Smooth muscle cell (in vitro differentiated cells): Measurements from ENCODE around the gene SPIRE1. TPM values are rescaled to one million over a fixed set of nuclear protein-coding genes. Genes with fewer than 3 reads are reported as not detected.

Experiments
- DNase-seq: peaks from one replicate; lab custom pipeline; 2025; ENCODE audit not compliant: unreplicated experiment; lab: John Stamatoyannopoulos, UW
- H2AFZ ChIP-seq: fragments of 200-600 bp; sonication (generic); 2 replicates; pipeline ENCODE4 v1.6.0; 2016; ENCODE audit warnings: antibody characterized with exemption, low read depth, mild to moderate bottlenecking
- H3F3A ChIP-seq: fragments of 200-600 bp; sonication (generic); 2 replicates; pipeline ENCODE4 v1.6.0; 2017; ENCODE audit warnings: antibody characterized with exemption, low read depth
- H3K27ac ChIP-seq: fragments of 200-600 bp; sonication (generic); 2 replicates; pipeline ENCODE4 v1.5.1; 2016; ENCODE audit warnings: low read depth, mild to moderate bottlenecking
- H3K27me3 ChIP-seq: fragments of 200-600 bp; sonication (generic); 2 replicates; pipeline ENCODE4 v1.6.1; 2016; ENCODE audit warnings: low read depth, mild to moderate bottlenecking
- H3K36me3 ChIP-seq: fragments of 200-600 bp; sonication (generic); 2 replicates; pipeline ENCODE4 v1.5.1; 2016; ENCODE audit warnings: low read depth
- H3K4me1 ChIP-seq: fragments of 200-600 bp; sonication (generic); 2 replicates; pipeline ENCODE4 v1.5.1; 2016; ENCODE audit warnings: low read depth
- H3K4me2 ChIP-seq: fragments of 200-600 bp; sonication (generic); 2 replicates; pipeline ENCODE4 v1.6.0; 2016; ENCODE audit warnings: mild to moderate bottlenecking
- H3K4me3 ChIP-seq: fragments of 200-600 bp; sonication (generic); 2 replicates; pipeline ENCODE4 v1.5.1; 2016; ENCODE audit warnings: mild to moderate bottlenecking
- H3K79me2 ChIP-seq: fragments of 200-600 bp; sonication (generic); 2 replicates; pipeline ENCODE4 v1.6.0; 2016; ENCODE audit warnings: low read depth, mild to moderate bottlenecking
- H3K9ac ChIP-seq: fragments of 200-600 bp; sonication (generic); 2 replicates; pipeline ENCODE4 v1.6.0; 2016; ENCODE audit warnings: low read depth
- H3K9me3 ChIP-seq: fragments of 200-600 bp; sonication (generic); replicated peaks from 2 replicates; pipeline ENCODE4 v1.5.1; 2016; ENCODE audit warnings: low read depth
- H4K20me1 ChIP-seq: fragments of 200-600 bp; sonication (generic); 2 replicates; pipeline ENCODE4 v1.6.0; 2016; ENCODE audit warnings: low read depth
- CTCF ChIP-seq: fragments of 200-600 bp; sonication (generic); IDR thresholded peaks from 2 replicates; pipeline ENCODE4 v1.5.1; 2017; ENCODE audit warnings: borderline replicate concordance, mild to moderate bottlenecking, antibody characterized with exemption; ENCODE audit not compliant: insufficient read depth, poor library complexity, severe bottlenecking
- WGBS: methylation state at CpG from one replicate; pipeline ENCODE4 v1.1.7; 2016; ENCODE audit warnings: low lambda C conversion rate; 5-methylcytosine and 5-hydroxymethylcytosine counted together
- polyA plus RNA-seq: library from polyadenylated mRNA; unstranded; fragments of >200 nt; fragmentation: Nextera tagmentation; extraction: Ambion mirVana; gene quantifications from 2 replicates; pipeline ENCODE4 v1.2.1, GENCODE V29; 2016
- total RNA-seq: library from RNA; depleted of rRNA; stranded (reverse); fragments of >200 nt; gene quantifications from 2 replicates; pipeline ENCODE4 v1.2.3, GENCODE V29; 2014

SPIRE1 gene
- total and polyA plus RNA-seq, 2 experiments from 2014 or later, result 12.6 to 18.1 TPM

- DNase-seq, result no peak
- WGBS, result 85% methylated on average over 10 of the region's 10 CpGs
- Histone ChIP-seq H3K27ac (no peak overlapping the region), H3F3A (no peaks in the 10 kb centered on the region), H2AFZ (no peak overlapping the region), H3K4me1 (no peaks in the 10 kb centered on the region), H3K4me2 (no peak overlapping the region), H3K79me2 (no peaks in the 10 kb centered on the region), H3K9ac (no peak overlapping the region), H3K27me3 (no peaks in the 10 kb centered on the region), H3K36me3 (no peaks in the 10 kb centered on the region), H4K20me1 (no peaks in the 10 kb centered on the region), H3K4me3 (no peak overlapping the region), H3K9me3 (no peaks in the 10 kb centered on the region)
- no peak for TF ChIP-seq CTCF
Measured at GRCh38 chr18:12438257-12438656, 219.7 kb downstream of the SPIRE1 start.

- H4K20me1 ChIP-seq, result no peaks in the 10 kb centered on the region
- H3K4me1 ChIP-seq, result no peaks in the 10 kb centered on the region
- no peak for DNase-seq
- H3K4me2 ChIP-seq, result no peak overlapping the region
- H3K9ac ChIP-seq, result no peak overlapping the region
- no peaks in the 10 kb centered on the region for H3F3A ChIP-seq
- no peak overlapping the region for H2AFZ ChIP-seq
- no peaks in the 10 kb centered on the region for H3K79me2 ChIP-seq
- no peaks in the 10 kb centered on the region for H3K27me3 ChIP-seq
- no peak overlapping the region for H3K27ac ChIP-seq
- H3K4me3 ChIP-seq, result no peak overlapping the region
- H3K9me3 ChIP-seq, result no peaks in the 10 kb centered on the region
- TF ChIP-seq CTCF, result no peak
- H3K36me3 ChIP-seq, result no peaks in the 10 kb centered on the region
- 92% methylated on average over 8 of the region's 8 CpGs for WGBS
Measured at GRCh38 chr18:12435867-12436266, 222.0 kb downstream of the SPIRE1 start.

DNA sequence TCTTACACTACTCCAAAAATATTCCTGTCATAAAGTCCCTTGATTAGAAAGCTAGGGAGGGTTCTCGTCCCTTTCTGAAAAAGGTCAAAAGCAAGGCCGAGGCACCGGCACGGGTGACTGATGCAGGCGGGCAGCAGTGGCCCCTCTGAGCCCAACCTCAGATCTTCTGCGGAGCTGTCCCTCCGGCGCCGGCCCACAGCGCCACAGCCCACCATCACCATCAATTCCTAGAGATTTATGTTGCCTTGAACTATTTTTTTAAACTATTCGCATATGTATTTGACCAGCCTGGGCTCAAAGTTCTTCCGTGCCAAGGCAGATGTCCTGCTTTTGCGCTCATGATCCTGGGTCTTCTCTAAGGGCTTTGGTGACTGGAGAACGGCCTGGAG lies 223.4 kb downstream of the SPIRE1 start:
- 94% methylated on average over 14 of the region's 14 CpGs for WGBS
- no peaks in the 10 kb centered on the region for H3K27me3 ChIP-seq

More for the DNA sequence above, 223.4 kb downstream of the SPIRE1 start:
- H2AFZ ChIP-seq, result no peak overlapping the region
- no peaks in the 10 kb centered on the region for H3K4me1 ChIP-seq
- H3F3A ChIP-seq, result no peaks in the 10 kb centered on the region
- H3K9me3 ChIP-seq, result no peaks in the 10 kb centered on the region
- no peaks in the 10 kb centered on the region for H4K20me1 ChIP-seq
- H3K79me2 ChIP-seq, result no peaks in the 10 kb centered on the region
- no peaks in the 10 kb centered on the region for H3K36me3 ChIP-seq
- no peak overlapping the region for H3K4me2 ChIP-seq
- no peak overlapping the region for H3K4me3 ChIP-seq
- no peak for TF ChIP-seq CTCF
- H3K9ac ChIP-seq, result no peak overlapping the region
- H3K27ac ChIP-seq, result no peak overlapping the region
- no peak for DNase-seq
